WERI-Rb-1 (cell line): Measurements from ENCODE around the gene MGAT5.

Experiments used
- DNase-seq: peaks from one replicate; pipeline ENCODE4 v3.0.0-alpha.2; 2020
- H3K27ac ChIP-seq: fragments of 250-450 bp; sonication (Bioruptor Pico); 2 replicates; pipeline ENCODE4 v1.5.1; 2020; ENCODE audit warnings: mild to moderate bottlenecking, moderate library complexity
- H3K27me3 ChIP-seq: fragments of 250-450 bp; sonication (Bioruptor Pico); 2 replicates; pipeline ENCODE4 v1.5.1; 2021; ENCODE audit warnings: mild to moderate bottlenecking, low read depth, moderate library complexity; ENCODE audit not compliant: insufficient read depth, severe bottlenecking
- H3K36me3 ChIP-seq: fragments of 250-450 bp; sonication (Bioruptor Pico); 2 replicates; pipeline ENCODE4 v1.5.1; 2020; ENCODE audit warnings: mild to moderate bottlenecking, moderate library complexity
- H3K4me3 ChIP-seq: 2 replicates; pipeline ENCODE4 v1.5.1; 2011; ENCODE audit warnings: low read depth, mild to moderate bottlenecking, control low read depth, low read length
- H3K9me3 ChIP-seq: fragments of 250-450 bp; sonication (Bioruptor Pico); 2 replicates; pipeline ENCODE4 v1.5.1; 2021; ENCODE audit warnings: mild to moderate bottlenecking, moderate library complexity; ENCODE audit not compliant: severe bottlenecking
- CTCF ChIP-seq: IDR thresholded peaks from 2 replicates; pipeline ENCODE4 v1.5.1; 2011; ENCODE audit warnings: low read depth, mild to moderate bottlenecking, control low read depth, inconsistent platforms, low read length

MGAT5 gene

GRCh38 chr2:134398300-134398699 lies 144.4 kb downstream of the MGAT5 start:
- H3K27me3 ChIP-seq: no peaks in the 10 kb centered on the region
- H3K4me3 ChIP-seq: no peak overlapping the region
- no peak for DNase-seq
- H3K9me3 ChIP-seq: no peaks in the 10 kb centered on the region
- TF ChIP-seq CTCF: no peak
- H3K27ac ChIP-seq: no peak overlapping the region
- peaks cover 4% of the 10 kb centered on the region for H3K36me3 ChIP-seq

GRCh38 chr2:134399096-134399495 lies 145.2 kb downstream of the MGAT5 start:
- Histone ChIP-seq H3K36me3 (peaks cover 11% of the 10 kb centered on the region), H3K4me3 (no peak overlapping the region), H3K9me3 (no peaks in the 10 kb centered on the region), H3K27me3 (no peaks in the 10 kb centered on the region), H3K27ac (peak overlapping the region; percentile 73)
- DNase-seq: no peak
- TF ChIP-seq CTCF: no peak

GRCh38 chr2:134401081-134401497 lies 147.2 kb downstream of the MGAT5 start:
- no peak for TF ChIP-seq CTCF
- Histone ChIP-seq H3K27ac (peak overlapping the region; percentile 73), H3K9me3 (no peaks in the 10 kb centered on the region), H3K4me3 (no peak overlapping the region), H3K36me3 (peaks cover 20% of the 10 kb centered on the region), H3K27me3 (no peaks in the 10 kb centered on the region)
- DNase-seq: peak; percentile 81

- no peak for DNase-seq
- TF ChIP-seq CTCF: no peak
- no peaks in the 10 kb centered on the region for H3K9me3 ChIP-seq
- H3K27ac ChIP-seq: peak overlapping the region; percentile 73
- H3K4me3 ChIP-seq: no peak overlapping the region
- H3K36me3 ChIP-seq: peaks cover 20% of the 10 kb centered on the region
- no peaks in the 10 kb centered on the region for H3K27me3 ChIP-seq
Observed at GRCh38 chr2:134401789-134402188, 147.9 kb downstream of the MGAT5 start.

GRCh38 chr2:134402410-134402809 lies 148.5 kb downstream of the MGAT5 start:
- Histone ChIP-seq H3K36me3 (peaks cover 20% of the 10 kb centered on the region), H3K9me3 (no peaks in the 10 kb centered on the region), H3K4me3 (no peak overlapping the region), H3K27ac (no peak overlapping the region), H3K27me3 (no peaks in the 10 kb centered on the region)
- no peak for TF ChIP-seq CTCF
- DNase-seq: no peak

- Histone ChIP-seq H3K36me3 (peaks cover 20% of the 10 kb centered on the region), H3K27ac (no peak overlapping the region), H3K9me3 (no peaks in the 10 kb centered on the region), H3K27me3 (no peaks in the 10 kb centered on the region), H3K4me3 (no peak overlapping the region)
- no peak for TF ChIP-seq CTCF
- no peak for DNase-seq
Observed at GRCh38 chr2:134405611-134406081, 151.8 kb downstream of the MGAT5 start.
